HG03571 (cell line): ENCODE data around the gene DOCK8.

Experiments used
- ATAC-seq: cut with Tn5 transposase; IDR thresholded peaks from one replicate; pipeline ENCODE4 v1.9.1; 2021; ENCODE audit not compliant: unreplicated experiment

The DOCK8 gene

DNA sequence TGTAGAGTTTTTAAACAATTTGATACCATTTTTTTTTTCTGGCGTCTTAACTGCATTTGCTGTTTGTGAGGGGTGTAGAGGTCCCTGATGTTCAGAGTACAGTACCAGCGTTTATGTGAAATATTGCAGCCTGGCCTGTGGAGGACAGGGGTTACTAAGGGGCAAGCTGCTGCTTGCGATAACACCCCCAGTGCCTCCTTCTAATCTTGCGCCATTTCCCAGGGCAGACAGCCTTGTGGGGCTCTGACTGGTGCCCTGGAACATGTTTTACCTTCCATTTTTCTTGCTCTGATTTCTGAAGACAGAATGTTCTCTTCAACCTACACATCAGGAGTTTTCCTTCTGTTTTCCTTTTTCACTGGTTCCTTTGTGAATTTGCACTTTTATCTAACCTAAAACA lies 142.9 kb downstream of the DOCK8 start:
- no peak for ATAC-seq

DNA sequence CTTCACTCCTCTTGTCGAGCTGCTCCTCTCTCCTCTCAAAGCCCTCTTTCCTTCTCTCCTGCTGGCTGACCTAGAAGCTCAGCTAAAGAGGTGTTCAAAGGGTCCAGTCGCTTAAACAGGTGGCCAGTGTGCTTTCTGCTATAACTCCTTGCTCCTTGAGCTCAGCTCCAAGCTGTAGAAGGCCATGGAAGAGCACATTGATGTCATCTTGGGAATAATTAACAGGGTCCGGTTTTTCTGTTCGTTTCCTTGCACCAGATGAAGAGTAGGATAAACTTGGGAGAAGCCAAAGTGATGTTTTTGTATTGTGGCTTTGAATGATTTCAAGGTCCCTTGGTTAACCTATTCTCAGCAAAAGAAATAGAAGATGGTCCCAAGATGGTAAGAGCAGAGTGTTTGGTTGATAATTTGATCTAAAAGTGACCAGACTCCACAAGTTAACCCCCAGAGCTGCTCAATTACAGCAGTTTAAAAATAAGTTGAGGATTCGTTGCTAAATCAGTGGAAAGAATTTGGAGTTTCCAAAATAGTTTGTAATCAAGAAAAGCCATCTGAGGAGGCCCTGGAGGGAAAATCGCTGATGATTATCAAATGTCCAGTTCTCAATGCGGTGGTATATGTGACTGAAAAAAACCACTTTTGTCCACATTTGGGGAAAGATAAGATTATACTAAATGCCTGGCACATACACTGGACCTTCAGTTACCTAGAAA lies 148.1 kb downstream of the DOCK8 start:
- ATAC-seq = no peak

DNA sequence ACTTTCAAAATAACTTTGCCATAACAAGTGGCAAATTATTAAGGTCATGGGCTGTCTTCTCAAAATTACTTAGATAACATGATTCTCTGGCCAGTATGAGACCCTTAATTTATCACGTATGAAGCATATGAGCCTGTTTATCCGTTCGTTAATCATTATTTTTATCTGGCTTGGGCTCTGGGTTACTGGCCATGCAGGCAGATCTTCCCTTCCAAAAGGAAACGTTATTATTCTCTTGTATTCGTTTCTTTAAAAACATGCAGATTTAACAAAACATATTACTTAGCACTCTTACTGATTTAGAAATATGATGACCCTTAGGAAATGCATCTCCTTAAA lies 148.6 kb downstream of the DOCK8 start:
- ATAC-seq = no peak

DNA sequence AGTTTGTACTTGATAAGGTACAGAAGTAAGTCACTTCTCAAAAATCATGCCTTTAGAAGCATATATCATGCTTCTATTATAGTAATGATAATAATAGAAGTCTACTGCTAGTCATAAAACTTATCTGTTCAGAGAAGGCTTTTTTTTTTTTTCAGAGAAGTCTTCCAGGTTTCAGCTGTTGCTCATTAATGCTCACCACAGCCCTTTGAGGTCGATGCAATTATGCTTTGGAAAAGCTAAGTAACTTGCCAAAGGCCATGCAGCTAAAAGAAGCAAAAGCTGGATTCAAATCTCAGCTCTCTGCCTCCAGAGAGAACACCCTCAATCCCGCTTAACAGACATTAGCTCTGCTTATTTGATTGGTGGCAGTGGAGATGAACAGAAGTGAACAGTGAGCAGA lies 150.8 kb downstream of the DOCK8 start:
- ATAC-seq = no peak

DNA sequence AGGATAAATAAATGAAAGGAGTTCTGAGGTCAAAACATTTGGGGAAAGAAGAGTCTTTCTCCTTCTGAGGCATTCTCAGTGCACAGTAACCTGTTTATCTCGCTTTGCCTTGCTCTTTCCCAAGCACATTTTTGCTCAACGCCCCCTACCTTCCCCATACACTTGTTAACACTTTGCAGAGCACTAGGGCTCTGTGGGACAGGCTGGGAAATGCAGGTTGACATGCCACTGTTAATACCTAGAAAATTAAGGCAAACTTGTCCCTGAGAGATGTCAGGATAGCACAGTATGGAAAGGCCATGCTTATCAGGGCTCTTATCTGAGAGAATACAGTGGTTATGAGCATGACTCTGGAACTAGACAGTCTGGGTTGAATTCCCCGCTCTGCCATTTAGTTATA lies 152.0 kb downstream of the DOCK8 start:
- ATAC-seq = no peak

DNA sequence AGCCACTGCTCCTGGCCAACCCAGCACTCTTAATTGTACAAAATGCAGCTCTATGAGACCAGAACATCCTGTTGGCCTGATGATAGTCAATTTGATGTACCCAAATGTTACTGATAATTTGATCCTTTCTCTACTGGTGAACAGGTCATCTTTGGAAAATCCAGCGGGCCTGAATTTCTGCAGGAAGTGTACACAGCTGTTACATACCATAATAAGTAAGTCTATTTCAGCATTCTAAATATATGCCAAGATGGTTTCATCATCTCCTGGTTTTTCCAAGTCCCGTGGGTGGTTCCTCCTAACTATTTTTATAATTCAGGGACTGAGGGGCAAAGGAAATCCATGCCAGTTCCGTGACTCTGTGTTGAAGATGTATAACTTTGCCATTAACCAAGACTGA lies 155.4 kb downstream of the DOCK8 start:
- no peak for ATAC-seq

DNA sequence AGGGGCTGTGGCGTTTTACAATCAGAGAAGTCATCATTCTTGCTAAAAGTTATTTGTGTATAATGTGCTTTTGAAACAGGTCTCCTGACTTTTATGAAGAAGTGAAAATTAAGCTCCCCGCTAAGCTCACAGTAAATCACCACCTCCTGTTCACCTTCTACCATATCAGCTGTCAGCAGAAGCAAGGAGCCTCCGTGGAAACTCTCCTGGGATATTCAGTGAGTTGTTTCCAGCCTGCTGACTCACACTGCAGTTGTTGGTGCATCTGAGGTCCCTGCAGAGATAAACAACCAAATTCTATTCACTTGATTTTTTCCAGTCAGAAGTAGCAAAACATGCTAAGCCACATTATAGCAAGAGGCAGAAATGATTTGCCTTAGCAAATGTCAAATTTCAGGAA lies 156.7 kb downstream of the DOCK8 start:
- no peak for ATAC-seq

DNA sequence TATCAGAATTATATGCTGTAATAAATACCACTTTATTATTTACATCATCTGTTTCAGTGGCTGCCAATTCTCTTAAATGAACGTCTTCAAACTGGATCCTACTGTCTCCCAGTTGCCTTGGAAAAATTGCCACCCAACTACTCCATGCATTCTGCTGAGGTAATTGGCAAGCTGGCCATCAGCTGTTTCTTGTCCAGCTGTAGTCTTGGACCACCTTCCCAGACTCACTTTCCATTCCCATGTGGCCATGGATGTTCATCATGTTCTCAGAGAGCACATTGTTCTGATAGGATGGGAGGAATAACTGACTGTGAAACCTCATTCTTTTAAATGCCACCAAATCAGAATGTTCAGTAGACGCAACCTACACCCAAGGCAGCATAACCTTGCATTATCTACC lies 157.5 kb downstream of the DOCK8 start:
- no peak for ATAC-seq

DNA sequence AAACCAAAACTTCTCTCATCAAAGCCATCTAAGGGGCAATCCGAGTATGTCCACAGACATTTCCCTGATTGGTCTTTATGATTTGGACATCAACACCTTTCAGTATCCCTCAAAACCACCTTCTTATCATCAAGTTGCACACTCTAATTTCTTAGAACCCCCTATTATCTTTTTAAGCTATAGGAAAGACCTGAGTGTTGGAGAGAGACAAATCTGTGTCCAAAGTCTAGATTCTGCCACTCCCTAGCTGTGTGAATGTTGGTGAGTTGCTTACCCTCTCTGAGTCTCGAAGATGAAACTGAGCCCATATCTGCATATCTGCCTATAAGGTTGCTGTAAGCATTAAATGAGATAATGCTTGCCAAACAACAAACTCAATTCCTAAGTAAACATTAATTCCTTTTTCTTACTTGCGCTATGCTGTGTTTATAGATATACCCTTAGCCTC lies 159.1 kb downstream of the DOCK8 start:
- ATAC-seq = no peak

DNA sequence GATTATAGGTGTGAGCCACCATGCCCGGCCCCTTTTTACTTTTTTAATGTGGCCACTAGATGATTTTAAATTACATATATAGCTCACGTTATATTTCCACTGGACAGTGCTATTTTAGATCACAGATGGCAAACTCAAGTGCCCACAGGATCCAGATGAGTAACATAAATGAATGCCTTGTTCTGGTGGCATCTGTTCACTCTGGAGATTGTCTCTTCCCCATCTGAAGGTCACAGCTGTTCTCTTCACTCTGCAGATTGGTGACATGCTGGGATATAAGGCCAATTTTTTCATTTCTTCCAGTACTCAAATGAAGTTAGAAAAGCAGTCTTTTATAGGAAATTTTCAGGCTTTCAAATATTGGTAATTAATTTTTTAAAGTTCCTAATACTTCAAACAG lies 160.1 kb downstream of the DOCK8 start:
- ATAC-seq = no peak

DNA sequence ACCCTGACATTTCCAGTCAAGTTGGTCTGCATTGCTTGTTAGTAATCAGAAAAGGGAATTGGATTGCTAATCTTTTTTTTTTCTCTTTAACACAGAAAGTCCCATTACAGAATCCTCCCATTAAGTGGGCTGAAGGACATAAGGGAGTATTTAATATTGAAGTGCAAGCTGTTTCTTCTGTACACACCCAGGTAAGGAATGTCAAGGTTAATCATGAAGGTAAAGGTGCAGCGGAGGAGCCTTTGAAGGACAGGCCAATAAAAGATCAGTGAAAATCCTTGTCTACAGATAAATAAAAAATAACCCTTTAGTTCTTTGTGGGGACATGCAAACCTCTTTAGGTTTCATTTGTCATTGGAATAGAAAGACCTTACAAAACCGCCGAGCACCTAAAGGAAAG lies 161.4 kb downstream of the DOCK8 start:
- no peak for ATAC-seq

DNA sequence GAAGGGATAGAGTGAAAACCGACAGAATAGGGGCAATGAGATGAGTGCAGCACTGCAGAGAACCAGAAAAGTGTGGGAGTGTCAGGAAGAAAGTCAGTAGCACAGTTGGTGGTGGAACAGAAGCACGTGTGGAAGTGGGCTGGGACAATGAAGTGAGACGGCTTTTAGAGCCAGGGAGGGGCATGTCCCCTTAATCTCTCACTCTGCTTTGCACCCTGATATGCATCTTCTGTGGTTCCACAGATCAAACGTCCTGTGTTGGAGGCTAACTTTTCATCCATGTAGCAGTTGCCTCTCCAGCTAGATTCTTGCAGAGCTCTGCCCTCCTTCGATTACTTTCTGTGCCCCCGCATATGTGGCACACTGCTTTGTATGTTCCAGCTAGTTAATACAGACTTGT lies 163.6 kb downstream of the DOCK8 start:
- no peak for ATAC-seq

DNA sequence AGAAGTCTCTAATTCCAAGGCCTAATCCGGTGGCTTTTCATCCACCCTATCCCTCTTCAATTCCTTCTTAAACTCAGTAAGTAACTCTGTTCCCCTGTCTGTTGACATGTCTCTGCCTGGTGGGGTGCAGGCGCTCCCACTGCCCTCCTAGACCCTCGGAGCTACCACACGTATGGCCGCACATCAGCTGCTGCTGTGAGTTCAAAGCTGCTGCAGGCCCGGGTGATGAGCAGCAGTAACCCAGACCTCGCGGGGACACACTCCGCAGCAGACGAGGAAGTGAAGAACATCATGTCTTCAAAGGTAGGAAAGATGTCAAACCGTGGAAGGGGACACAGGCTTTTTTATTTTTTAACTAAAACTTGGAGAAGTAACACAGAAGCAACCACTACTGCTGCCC lies 167.7 kb downstream of the DOCK8 start:
- ATAC-seq = no peak

DNA sequence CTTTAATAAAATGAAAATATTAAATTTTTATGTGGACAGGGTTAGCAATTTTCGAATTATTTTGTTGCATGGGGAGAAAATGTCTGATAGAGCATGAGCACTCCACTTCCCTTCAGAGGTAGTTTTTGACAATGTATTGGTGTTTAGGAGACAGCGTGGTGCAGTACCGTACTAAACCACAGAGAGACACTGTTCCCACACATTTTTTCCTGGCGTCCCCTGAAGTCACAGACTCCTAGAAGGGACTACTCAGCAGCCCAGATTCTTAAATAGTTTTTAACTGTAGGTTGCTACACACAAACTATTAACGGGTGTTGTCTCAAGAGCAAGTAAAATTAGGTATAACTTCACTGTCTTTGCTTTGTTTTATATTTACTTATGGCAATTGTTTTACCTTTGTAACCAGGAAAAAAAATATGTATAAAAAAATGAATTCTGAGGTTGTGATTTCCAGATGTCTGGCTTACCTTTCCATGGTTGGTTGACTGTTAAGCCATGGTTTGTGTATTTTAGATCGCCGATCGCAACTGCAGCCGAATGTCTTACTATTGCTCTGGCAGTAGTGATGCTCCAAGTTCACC lies 171.2 kb downstream of the DOCK8 start:
- no peak for ATAC-seq

DNA sequence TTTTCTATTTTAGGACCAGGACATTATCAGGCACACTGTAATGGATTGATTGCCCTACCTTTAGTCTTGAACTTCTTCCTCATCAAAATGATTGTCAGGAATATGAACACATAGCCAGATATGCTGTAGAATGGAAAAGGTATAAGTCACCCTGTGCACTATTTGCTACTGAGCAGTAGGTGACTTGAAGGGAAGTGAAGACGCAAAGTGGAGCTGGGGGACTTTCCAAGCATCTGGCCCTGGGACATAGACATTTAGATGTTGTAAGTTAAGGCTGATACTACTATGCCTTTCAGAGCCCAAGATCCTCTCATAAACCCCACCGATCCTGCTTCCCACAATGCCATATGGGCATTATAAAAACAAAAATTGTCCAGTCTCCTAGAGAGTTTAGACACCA lies 174.5 kb downstream of the DOCK8 start:
- ATAC-seq = no peak

DNA sequence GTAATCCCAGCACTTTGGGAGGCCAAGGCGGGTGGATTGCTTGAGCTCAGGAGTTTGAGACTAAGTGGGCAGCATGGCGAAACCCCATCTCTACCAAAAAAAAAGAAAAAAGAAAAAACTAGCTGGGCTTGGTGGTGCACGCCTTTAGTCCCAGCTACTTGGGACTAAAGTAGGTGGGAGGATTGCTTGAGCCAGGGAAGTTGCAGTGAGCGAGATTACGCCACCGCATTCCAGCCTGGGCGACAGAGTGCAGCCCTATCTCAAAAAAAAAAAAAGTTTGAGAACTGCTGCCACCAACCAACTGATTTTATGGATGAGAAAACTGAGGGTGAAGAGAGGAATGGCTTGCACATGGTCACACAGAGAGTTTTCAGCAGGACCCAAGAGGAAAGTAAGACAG lies 175.1 kb downstream of the DOCK8 start:
- ATAC-seq = no peak

DNA sequence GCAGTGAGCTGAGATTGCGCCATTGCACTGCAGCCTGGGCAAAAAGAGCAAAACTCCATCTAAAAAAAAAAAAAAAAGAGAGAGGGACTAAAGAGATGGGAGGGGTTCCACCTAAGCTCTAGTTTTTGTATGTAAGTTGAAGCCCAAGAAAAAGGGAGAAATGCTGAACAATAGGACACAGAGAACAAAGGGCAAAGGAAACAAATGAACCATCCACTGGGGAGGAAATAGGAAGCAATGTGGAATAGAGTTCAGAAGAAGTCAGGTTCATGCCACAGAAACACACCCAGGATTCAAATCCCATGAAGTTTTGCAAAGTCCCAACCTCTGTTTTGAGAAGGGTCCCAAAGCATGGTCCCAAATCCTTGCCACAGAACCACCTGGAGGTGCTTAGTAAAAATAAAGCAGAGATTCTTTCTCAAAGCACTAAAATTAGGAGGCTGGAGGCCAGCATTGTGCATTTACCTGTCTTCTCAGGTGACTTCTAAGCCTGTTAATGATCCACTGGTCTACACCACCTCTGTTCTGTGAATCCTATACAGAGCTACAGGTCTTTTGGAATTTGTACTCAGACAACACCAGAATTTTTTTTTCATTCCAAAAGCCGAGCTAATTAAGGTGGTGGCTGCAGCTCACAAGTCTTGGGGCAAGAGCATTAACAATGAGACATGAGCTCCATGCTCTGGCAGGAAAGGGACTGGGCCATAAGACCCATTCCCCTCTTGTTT lies 177.6 kb downstream of the DOCK8 start:
- no peak for ATAC-seq

DNA sequence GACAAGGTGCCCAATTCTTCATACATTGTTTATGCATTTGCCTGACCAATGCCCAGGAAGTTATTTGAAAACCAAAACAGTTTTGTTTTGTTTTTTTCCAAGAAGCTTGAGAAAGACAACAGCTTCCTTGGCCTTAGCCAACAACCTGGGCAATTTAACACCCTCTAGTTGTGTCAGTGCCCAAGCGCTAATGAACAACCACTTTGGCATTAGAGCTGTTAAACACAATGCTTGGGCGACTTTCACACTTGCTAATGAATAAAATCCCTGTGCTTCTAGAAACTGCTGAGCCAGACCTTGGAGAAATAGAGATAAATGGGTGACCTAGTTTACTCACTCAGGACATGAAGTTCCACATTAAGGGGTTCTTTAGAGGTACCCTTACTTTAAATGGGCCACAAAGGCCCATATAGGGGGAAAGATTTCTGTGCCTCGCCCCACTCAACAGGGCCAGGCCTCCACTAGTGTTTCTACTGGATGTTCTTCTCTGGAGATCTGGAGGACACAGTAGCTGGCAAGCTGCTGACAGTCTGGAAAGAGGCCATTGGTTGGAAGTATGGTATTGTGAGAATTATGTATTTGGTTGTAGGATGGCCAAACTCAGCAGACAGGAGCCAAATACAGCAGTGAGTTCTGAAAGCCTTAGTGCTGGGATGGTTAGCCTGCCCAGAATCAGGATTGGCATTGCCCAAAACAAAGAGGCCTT lies 179.8 kb downstream of the DOCK8 start:
- no peak for ATAC-seq

DNA sequence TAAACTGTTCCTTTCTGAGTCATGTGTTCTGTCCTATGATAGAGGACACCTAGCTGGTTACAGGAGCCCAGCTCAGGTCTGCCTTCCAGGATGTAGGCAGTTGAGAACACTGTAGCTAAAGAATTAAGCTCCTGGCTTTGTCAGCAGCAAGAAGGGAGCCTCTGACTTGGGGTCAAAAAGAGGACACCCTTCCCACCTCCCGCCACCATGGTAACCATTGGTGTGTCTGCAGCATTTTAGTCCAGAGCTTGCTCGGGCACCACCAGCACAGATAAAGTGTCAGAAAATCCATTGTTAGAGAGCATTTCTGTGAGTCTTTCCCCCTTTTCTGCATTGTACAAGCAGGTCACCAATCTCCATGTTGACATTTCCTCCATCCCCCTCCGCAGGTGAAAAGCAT lies 181.7 kb downstream of the DOCK8 start:
- no peak for ATAC-seq

DNA sequence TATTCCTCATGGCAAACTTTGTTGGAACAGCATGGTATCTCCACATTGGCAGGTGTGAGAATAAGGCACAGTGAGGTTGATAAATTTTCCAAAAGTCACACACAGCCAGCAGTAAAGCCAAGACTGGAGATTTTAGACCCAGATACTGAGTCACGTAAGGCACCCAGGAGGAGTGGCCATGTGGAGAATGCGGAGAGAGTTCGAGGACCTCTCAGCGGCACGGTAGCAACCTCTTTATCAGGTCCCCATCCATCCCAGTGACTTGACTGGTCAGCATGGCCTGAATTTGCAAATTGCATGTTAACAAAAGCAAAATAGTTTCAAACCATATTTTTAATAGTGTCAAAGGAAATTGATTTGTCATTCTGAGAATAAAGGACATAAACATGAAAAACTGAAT lies 183.4 kb downstream of the DOCK8 start:
- ATAC-seq = no peak

DNA sequence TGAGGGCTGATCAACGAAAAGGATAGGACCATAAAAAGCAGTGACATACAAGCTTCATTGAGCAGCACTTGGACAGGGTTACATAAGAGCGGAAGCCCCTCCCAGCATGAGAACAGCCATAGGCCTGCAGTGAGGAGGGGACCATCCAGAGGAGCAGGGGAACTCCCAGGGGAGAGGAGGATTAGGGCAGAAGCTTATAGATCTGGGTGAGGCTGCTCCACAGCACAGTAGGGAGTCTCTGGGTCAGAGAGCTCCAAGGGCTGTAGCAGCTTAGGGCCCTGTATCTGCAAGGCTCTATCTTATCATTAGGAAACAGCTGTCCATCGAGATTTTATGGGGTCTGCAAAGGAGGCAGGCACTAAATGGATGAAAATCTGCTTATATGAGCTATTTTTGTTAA lies 186.6 kb downstream of the DOCK8 start:
- no peak for ATAC-seq

DNA sequence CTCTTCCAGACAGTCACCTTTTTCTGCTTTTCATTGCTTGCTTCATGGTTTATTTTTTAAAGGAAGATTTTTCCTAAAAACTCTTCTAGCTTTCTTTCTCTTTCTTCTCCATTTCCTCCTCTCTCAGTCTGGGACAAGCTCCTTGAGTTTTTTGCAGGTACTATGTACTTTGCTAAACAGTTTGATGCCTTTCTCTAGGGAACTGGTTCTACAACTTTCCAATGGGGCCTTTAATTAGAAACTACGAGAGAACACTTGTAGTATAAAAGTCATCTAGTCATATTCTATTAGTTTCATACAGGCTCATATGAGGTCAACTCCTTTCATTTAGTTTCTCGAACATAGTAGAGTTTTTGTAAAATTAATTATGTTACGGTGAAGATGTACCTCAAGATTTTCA lies 189.6 kb downstream of the DOCK8 start:
- ATAC-seq = no peak
